ENCODE results near the gene EPC2. TPM values are rescaled to one million over a fixed set of nuclear protein-coding genes. Genes with fewer than 3 reads are reported as not detected.
"Not testable (repeated sequence)": the region's sequence is repeated elsewhere in the genome, so short reads cannot be mapped to it uniquely, and the experiment has no call there.

The EPC2 gene
- polyA plus RNA-seq, 1 donor = 56.7 TPM

GRCh38 chr2:148674063-148675020 is 29.8 kb downstream of the EPC2 start:
- no peak for DNase-seq

- DNase-seq = no peak
Measured at GRCh38 chr2:148675708-148676107, 31.2 kb downstream of the EPC2 start.

GRCh38 chr2:148678302-148679179 is 34.0 kb downstream of the EPC2 start:
- not testable (repeated sequence) for DNase-seq

GRCh38 chr2:148680462-148680861 is 35.9 kb downstream of the EPC2 start:
- DNase-seq = no peak

GRCh38 chr2:148681443-148681842 is 36.9 kb downstream of the EPC2 start:
- no peak for DNase-seq

GRCh38 chr2:148681862-148682261 is 37.3 kb downstream of the EPC2 start:
- not testable (repeated sequence) for DNase-seq

- no peak for DNase-seq
Measured at GRCh38 chr2:148684507-148684906, 40.0 kb downstream of the EPC2 start.

- DNase-seq = no peak
Measured at GRCh38 chr2:148687543-148687942, 43.0 kb downstream of the EPC2 start.

GRCh38 chr2:148688011-148688410 is 43.5 kb downstream of the EPC2 start:
- DNase-seq = not testable (repeated sequence)

GRCh38 chr2:148696985-148697384 is 52.4 kb downstream of the EPC2 start:
- no peak for DNase-seq

GRCh38 chr2:148699830-148700229 is 55.3 kb downstream of the EPC2 start:
- DNase-seq = no peak

GRCh38 chr2:148701039-148701438 is 56.5 kb downstream of the EPC2 start:
- DNase-seq = no peak

GRCh38 chr2:148701877-148702276 is 57.3 kb downstream of the EPC2 start:
- no peak for DNase-seq

GRCh38 chr2:148702475-148702874 is 57.9 kb downstream of the EPC2 start:
- DNase-seq = no peak

GRCh38 chr2:148704247-148704646 is 59.7 kb downstream of the EPC2 start:
- no peak for DNase-seq

- no peak for DNase-seq
Measured at GRCh38 chr2:148716378-148716920, 71.9 kb downstream of the EPC2 start.

GRCh38 chr2:148718039-148718438 is 73.5 kb downstream of the EPC2 start:
- DNase-seq = no peak

- DNase-seq = no peak
Measured at GRCh38 chr2:148719195-148719749, 74.7 kb downstream of the EPC2 start.

- DNase-seq = no peak
Measured at GRCh38 chr2:148719941-148720436, 75.4 kb downstream of the EPC2 start.

- DNase-seq = peak; percentile 12
Measured at GRCh38 chr2:148720501-148721001, 76.0 kb downstream of the EPC2 start.

- DNase-seq = no peak
Measured at GRCh38 chr2:148721520-148721931, 77.0 kb downstream of the EPC2 start.

All from left kidney (tissue), 2 donors.